HepG2 (cell line): Measurements from ENCODE around the gene WNT10A. TPM values are rescaled to one million over a fixed set of nuclear protein-coding genes. Genes with fewer than 3 reads are reported as not detected.
A peak's percentile ranks its signal among the peaks of the same experiment; 100 is the strongest.

Source experiments
- GMEB1 ChIP-seq: sonication (generic); formaldehyde crosslinking; IDR thresholded peaks from 2 replicates; pipeline ENCODE4 v1.5.1; 2020; ENCODE audit warnings: missing genetic modification reagents, mild to moderate bottlenecking, borderline replicate concordance
- HDAC2 ChIP-seq: sonication (generic); formaldehyde crosslinking; IDR thresholded peaks from 2 replicates; pipeline ENCODE4 v1.4.0; 2020; ENCODE audit warnings: missing genetic modification reagents
- IKZF5 ChIP-seq: IDR thresholded peaks from 2 replicates; pipeline ENCODE4 v1.6.1; 2018; ENCODE audit warnings: missing genetic modification reagents, mild to moderate bottlenecking, missing compliant biosample characterization
- MIXL1 ChIP-seq: IDR thresholded peaks from 2 replicates; pipeline ENCODE4 v1.6.1; 2016
- PCBP1 ChIP-seq: fragments of 200-400 bp; formaldehyde crosslinking; IDR thresholded peaks from 2 replicates; pipeline ENCODE4 v1.6.1; 2017; ENCODE audit warnings: mild to moderate bottlenecking, low read depth, low read length, borderline replicate concordance
- PITX1 ChIP-seq: sonication (generic); formaldehyde crosslinking; IDR thresholded peaks from 2 replicates; pipeline ENCODE4 v1.5.1; 2020; ENCODE audit warnings: mild to moderate bottlenecking, missing genetic modification reagents
- RXRB ChIP-seq: IDR thresholded peaks from 2 replicates; pipeline ENCODE4 v1.6.1; 2016; ENCODE audit warnings: borderline replicate concordance, missing genetic modification reagents, missing compliant biosample characterization
- SP4 ChIP-seq: sonication (generic); formaldehyde crosslinking; IDR thresholded peaks from 2 replicates; pipeline ENCODE4 v1.8.1; 2023; ENCODE audit warnings: mild to moderate bottlenecking, missing genetic modification reagents
- TCF12 ChIP-seq, 2 experiments: fragments of 450-650 bp in 1 of 2; sonication (generic) in 1 of 2; formaldehyde crosslinking in 1 of 2; IDR thresholded peaks; 2 replicates each; pipeline versions ENCODE4 v1.6.1 to v1.8.0; 2017 to 2022; ENCODE audit warnings: antibody characterized with exemption in 1 of 2, mild to moderate bottlenecking in 1 of 2, missing genetic modification reagents in 1 of 2, moderate library complexity in 1 of 2
- ZNF30 ChIP-seq: sonication (generic); formaldehyde crosslinking; IDR thresholded peaks from 2 replicates; pipeline ENCODE4 v1.5.0; 2020; ENCODE audit warnings: mild to moderate bottlenecking, missing genetic modification reagents
- ZNF407 ChIP-seq: sonication (generic); formaldehyde crosslinking; IDR thresholded peaks from one replicate; pipeline ENCODE4 v1.5.1; 2020; ENCODE audit warnings: mild to moderate bottlenecking, missing genetic modification reagents; ENCODE audit errors: not compliant biosample characterization
- ZNF576 ChIP-seq: sonication (generic); formaldehyde crosslinking; IDR thresholded peaks from 2 replicates; pipeline ENCODE4 v1.4.0; 2020; ENCODE audit warnings: mild to moderate bottlenecking, missing genetic modification reagents
- ZNF839 ChIP-seq: sonication (generic); formaldehyde crosslinking; IDR thresholded peaks from 2 replicates; pipeline ENCODE4 v1.4.0; 2020; ENCODE audit warnings: missing genetic modification reagents, mild to moderate bottlenecking, borderline replicate concordance
- ZUFSP ChIP-seq: sonication (generic); formaldehyde crosslinking; IDR thresholded peaks from 2 replicates; pipeline ENCODE4 v1.9.0; 2021; ENCODE audit warnings: missing genetic modification reagents, mild to moderate bottlenecking, borderline replicate concordance
- polyA plus RNA-seq, 8 experiments: library from polyadenylated mRNA; depleted of rRNA in 3 of 8; stranded (reverse) in 7 of 8; unstranded in 1 of 8; fragments of >200 nt; fragmentation: Illumina TruSeq in 4 of 8; extraction: Trizol in 4 of 8; gene quantifications; 2 replicates each; pipeline versions ENCODE4 v1.2.1 to v1.2.3, GENCODE V29; 2011 to 2016; ENCODE audit warnings: low read depth in 4 of 8, missing spikeins in 1 of 8, mixed read lengths in 1 of 8; ENCODE audit not compliant: insufficient read depth in 1 of 8
- total RNA-seq, 5 experiments: library from RNA; depleted of rRNA; stranded (reverse); fragments of >200 nt; fragmentation: Illumina TruSeq; extraction: Trizol; gene quantifications; 2 replicates each; pipeline ENCODE4 v1.2.3, GENCODE V29; 2016; ENCODE audit warnings: low read depth in 1 of 5

The WNT10A gene
- total and polyA plus RNA-seq, 2 of the 13 experiments (the other 11 are each of a cell fraction or from before 2014, with no cell fraction given): 0.03 TPM; not detected in 1

GRCh38 chr2:218908721-218909619 is 28.3 kb downstream of the WNT10A start (continued):
- peak; percentile 89; the same call in 1 of the 2 replicates for TF ChIP-seq ZUFSP
- no peak for TF ChIP-seq TCF12 (IDR thresholded peaks at IDR 0.05)
- peak; percentile 86 for TF ChIP-seq TCF12 (CRISPR knock-in tag; IDR thresholded peaks at IDR 0.05)
- peak; percentile 31; the same call in 1 of the 2 replicates for TF ChIP-seq MIXL1
- peak; percentile 97 for TF ChIP-seq SP4 (CRISPR knock-in tag)
- TF ChIP-seq PCBP1: peak; percentile 57; the same call in 1 of the 2 replicates
- peak; percentile 91 for TF ChIP-seq ZNF30 (CRISPR knock-in tag)
- peak; percentile 88 for TF ChIP-seq GMEB1
- peak; percentile 82; the same call in 1 of the 2 replicates for TF ChIP-seq ZNF576 (CRISPR knock-in tag)
- peak; percentile 87 for TF ChIP-seq ZNF407
- peak; percentile 71 for TF ChIP-seq PITX1 (CRISPR knock-in tag)
- peak; percentile 95; the same call in 1 of the 2 replicates for TF ChIP-seq ZNF839 (CRISPR knock-in tag)
- TF ChIP-seq RXRB: peak; percentile 83
- peak; percentile 82 for TF ChIP-seq IKZF5 (CRISPR knock-in tag)
- TF ChIP-seq HDAC2 (CRISPR knock-in tag): peak; percentile 83
